CD4-positive, alpha-beta T cell treated with Interferon gamma for 1 hour (primary cell): ENCODE measurements around the gene OSTM1.

Experiments
- DNase-seq: peaks from one replicate; pipeline ENCODE4 v3.0.0-alpha.2; 2020

The OSTM1 gene, protein sequence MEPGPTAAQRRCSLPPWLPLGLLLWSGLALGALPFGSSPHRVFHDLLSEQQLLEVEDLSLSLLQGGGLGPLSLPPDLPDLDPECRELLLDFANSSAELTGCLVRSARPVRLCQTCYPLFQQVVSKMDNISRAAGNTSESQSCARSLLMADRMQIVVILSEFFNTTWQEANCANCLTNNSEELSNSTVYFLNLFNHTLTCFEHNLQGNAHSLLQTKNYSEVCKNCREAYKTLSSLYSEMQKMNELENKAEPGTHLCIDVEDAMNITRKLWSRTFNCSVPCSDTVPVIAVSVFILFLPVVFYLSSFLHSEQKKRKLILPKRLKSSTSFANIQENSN

DNA sequence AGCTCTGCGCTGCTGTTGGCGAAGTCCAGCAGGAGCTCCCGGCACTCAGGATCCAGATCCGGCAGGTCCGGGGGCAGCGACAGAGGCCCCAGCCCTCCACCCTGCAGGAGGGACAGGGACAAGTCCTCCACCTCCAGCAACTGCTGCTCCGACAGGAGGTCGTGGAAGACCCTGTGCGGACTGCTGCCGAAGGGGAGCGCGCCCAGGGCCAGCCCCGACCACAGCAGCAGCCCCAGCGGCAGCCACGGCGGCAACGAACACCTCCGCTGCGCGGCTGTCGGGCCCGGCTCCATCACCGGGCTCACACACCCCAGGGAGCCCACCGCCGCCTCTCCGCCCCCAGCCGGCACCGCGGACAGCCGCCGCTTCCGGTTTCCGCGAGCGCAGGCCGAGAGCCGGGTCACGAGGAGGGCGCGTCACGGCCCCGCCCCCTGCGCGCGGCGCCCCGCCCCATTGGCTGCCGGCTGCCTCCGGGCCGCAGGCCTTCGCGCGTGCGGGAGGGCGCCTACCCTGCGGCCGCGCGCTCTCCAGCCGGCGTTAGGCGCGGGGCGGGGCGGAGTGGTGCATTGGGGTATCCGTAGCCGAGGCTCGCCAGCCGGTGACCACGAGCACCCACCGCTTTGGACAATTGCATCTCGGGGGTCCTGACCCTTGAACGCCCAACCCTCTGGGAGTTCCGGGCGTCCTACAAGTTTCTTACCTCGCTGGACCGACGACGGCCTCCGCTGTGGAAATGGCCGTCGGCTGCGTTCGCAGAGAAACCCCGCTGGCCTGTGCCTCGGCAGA is at the start of gene OSTM1:
Gene OSTM1, minus strand, starts transcription at position 383 of the 786 bp plus-strand sequence. Its CDS starts 90 bp downstream, at position 293.
- DNase-seq, result peak; percentile 93

DNA sequence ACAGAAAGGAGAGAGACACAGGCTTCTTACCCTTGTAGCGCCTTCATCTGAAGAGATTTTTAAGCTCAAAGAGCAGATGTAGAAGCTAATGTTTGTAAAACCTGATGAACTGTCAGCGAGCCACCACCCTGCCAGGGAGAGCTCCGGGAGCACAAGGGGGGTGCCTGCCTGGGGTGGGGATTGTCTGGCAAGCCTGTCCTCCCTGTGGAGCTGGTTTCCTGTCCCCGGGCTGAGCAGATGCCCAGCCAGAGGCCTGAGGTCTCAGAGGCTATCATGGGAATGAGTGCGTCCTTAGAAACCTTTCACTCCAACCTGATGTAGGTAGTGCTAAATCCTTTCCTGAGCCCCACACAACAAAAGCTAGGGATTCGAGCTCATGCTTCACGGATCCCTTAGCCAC is 49.4 kb upstream of the OSTM1 start:
- no peak for DNase-seq

GRCh38 chr6:108123481-108123929 is 49.0 kb upstream of the OSTM1 start:
- no peak for DNase-seq

- DNase-seq, result no peak
These were observed 47.1 kb upstream of the OSTM1 start for GRCh38 chr6:108121612-108122011.

DNA sequence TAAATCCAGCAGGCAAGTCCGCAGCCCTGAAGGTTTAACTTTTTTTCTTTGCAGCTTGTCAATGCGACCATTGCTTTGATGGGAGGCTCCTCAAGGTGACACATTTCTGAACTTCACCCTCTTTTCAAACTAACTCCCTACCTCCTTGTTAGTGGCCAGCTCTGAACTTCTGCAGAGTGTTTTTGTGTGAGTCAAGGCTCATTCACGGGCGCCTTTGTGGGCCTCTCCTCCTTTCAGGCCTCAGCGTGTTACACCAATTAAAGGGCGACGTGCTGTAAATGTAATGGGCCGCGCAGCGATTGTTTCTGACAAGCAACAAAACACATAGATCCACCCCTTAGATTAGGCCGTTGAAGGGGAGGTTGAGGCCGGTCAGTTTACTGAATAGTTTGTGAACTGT is 45.8 kb upstream of the OSTM1 start:
- no peak for DNase-seq

DNA sequence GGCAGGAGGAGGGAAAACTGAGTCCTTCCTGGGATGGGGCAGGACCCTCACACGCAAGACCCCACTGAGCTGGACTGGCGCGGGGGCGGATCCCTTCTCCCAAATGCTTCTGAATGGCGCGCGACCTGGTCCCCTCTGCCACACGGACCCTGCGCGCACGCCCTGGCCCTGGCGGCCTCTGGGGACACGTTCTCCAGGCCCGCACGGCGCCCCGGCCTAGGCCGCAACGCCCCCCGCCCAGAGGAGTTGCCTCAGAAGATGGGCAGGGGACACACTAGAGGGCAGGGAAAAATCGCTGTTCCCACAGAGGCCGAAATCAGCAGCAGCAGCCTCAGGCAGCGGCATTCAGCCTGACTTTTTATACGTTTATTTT is 45.2 kb upstream of the OSTM1 start:
- DNase-seq, result no peak

GRCh38 chr6:108118810-108119768 is 44.5 kb upstream of the OSTM1 start:
- DNase-seq, result no peak

DNA sequence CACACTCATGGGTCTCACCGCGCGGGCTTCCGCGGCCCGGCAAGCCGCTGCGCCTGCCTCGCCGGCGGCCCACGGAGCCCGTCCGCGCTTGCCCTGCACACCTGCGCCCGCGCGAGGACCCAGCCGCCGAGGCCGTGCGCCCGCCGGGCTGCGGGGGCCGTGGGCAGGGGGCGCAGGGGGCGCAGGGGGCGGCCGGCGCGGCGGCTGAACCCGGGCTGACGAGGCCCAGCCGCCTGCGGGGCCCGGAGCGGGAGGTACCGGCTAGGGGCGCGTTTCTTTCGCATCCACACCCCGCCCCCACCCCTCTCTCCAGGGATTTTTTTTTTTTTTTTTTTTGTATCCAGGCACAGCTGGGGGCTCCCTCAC is 43.8 kb upstream of the OSTM1 start:
- no peak for DNase-seq

DNA sequence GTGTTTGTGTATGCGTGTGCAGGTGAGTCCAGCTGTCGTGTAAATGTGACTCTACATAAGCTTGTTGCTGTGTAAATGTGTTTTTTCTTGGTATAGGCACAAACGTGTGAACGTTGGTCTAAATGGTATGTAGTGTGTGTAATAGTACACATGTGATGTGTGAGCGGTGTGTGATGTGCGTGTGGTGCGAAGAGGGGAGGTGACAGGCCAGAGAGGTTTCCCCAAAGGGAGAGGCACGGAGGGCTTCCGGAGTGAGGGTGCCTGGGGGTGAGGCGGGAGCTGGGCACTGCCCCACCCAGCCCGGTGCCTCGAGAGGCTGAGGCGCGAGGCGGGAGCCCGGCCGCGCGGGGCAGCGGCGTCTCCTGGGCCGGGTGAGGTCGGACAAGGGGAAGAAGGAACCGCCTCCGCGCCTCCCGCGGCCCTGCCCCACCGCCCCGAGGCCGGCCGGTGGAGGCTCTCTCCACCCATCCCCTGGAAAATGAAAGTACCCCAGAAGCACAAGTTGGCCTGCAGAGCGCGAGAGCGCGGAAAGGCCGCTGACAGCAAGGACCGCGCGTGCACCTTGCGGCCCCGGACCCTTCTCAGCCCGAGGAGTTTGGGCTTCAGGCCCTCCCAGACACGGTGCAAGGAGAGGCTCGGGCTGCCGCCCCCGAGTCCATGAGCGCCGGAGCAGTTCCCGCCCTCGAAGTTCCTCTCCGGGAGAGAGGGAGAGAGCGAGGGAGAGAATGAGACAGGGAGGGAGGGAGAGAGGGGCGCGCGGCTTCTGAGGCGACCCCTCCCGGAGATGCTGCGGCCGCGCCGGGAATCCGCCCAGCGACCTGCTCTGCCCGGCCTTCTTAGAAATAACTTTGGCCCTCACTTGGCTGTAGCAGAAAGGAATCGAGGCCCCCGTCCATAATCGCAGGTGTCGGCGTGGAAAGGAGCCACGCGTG is 43.2 kb upstream of the OSTM1 start:
- DNase-seq, result peak; percentile 28

GRCh38 chr6:108116546-108117426 is 42.2 kb upstream of the OSTM1 start:
- no peak for DNase-seq

GRCh38 chr6:108115598-108116058 is 41.1 kb upstream of the OSTM1 start:
- DNase-seq, result no peak

DNA sequence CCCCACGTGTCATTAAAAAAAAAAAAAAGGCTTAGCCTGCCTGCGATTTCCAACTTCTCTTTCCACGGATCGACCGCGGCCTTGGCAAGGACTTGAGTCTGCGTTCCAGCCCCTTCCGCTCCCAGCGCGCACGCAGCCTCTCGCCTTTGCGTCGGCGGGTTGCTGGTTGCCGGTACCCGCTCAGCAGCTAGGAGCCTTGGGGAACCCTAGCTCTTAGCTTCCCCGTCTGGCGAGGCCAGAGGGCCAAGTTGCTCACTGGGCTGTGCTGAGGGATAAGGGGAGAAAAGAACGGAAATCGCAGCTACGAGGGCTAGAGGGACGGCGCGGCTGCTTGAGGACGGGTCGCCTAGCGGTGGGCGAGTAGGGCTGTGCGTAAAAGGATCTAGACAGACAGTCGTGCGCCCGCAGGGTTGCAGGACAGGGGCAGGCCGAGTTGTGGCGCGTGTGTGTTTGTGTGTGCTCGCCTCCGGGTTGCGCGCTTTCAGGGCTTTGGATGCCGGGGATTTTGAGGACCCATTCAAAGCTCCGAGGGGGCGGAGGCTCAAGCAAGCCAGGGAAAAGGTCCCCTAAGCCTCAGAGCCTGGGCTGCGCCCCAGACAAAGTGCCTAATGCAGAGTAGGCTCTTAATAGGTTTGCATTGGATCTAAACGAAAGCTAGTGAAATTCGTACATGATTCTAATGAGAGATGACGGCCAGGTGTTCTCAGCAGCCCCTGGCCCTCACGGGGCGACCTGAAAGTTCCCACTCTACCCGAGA is 40.5 kb upstream of the OSTM1 start:
- no peak for DNase-seq

DNA sequence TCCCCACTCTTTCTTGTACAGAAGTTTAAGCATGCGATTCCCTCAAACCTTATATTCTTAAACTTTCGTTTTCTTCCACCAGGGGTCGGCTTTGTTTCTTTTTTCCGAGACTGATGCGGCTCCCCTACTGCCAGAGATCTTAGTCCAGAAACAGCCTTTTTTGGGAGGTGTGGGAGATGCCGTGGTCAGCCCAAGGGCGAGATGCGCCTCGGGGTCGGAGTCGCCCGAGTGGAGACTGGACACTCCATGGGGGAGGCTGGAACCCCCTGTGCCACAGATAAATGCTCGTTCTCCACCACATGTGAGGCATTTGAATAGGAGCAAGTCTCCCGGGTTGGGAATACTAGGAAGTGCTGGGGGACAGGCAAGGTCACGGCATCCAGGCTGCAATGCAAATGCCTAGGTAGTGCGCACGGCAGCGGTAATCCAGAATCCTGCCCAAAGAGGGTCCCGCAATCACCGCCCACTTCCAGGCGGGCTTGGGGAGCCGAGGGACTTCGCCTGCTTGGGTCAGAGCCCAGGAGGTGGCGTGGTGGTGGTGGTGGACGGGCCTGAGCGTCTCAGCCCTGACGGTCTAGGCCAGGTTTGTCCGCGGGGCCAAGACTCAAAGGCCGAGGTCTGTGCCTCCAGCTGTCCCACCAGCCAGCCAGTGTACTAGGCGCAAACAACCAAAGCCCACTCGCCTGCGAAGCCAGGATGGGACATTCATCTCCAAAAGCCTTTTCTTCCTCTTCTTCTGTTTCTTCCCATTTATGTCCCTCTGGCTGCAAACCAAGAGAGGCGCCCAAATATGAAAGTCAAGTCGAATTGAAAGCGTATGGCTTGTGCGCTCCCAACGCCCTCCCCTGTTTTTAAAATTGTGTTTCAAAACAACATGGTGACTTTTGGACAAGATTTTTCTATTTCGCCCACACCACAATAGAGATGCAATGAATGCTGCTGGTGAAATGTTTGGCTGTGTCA is 39.3 kb upstream of the OSTM1 start:
- DNase-seq, result no peak

- DNase-seq, result no peak
These were observed 33.8 kb upstream of the OSTM1 start for GRCh38 chr6:108108374-108108773.

GRCh38 chr6:108107102-108107501 is 32.6 kb upstream of the OSTM1 start:
- DNase-seq, result no peak

DNA sequence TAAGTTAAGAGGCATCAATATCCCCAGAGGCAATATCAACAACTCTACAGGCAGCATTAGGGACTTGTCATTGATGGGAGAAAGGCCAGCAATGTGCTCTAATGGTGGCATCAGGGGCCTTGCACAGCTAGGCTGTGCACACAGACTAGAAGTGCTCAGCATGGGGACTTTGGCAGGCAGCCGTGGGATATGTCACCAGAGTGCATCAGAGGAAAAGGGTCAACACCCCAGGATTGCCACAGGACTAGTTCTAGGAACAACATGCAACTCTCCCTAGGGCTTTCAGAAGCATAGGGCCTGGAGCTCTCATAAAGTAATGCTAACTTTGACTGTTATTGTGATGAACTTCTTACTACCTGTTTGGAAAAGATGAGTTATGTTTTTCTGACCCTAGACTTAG is 32.2 kb upstream of the OSTM1 start:
- DNase-seq, result no peak

DNA sequence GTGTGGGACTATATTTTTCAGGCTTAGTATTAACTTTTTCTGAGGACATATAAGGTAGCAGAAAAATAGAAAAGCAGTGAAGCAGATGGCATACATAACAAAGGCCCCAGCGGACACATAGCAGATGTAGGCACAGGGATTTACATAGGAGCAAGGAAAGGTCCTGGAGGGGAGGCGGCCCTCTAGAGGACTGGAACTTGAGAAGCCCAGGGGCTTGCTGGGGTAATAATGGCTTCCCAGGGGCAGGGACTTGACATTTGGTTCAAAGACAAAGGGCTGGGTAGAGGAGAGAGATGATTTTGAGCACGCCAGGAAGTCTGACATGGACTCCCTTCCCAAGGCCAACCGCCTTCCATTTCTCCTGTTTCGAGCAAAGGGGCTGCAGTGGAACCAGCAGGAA is 31.7 kb upstream of the OSTM1 start:
- DNase-seq, result no peak

- DNase-seq, result no peak
These were observed 31.0 kb upstream of the OSTM1 start for GRCh38 chr6:108105571-108105970.

DNA sequence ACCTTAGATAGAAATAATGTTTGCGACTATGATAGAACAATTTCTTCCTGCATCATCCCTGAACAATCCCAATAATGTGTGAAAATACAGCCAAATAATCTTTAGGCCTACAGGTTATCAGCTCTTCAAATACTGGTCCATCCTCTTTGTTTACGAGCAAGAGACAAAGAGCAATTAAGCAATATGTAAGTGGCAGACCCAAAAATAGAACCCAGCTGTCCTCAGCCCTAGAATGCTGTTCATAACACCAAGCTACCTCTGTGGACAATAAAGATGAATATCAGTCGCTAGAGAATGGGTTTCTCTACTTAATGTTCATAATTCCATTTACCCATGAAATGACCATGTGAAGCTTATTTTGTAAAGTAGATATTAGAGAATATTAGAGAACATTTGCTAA is 28.4 kb upstream of the OSTM1 start:
- no peak for DNase-seq
